GM12873 (cell line): Measurements from ENCODE around the gene RALGAPA2.

ENCODE experiments used
- CTCF ChIP-seq: IDR thresholded peaks from 2 replicates; pipeline ENCODE4 v1.5.1; 2012; ENCODE audit warnings: low read depth, mild to moderate bottlenecking, moderate library complexity, low read length, control low read depth; ENCODE audit not compliant: insufficient read depth; ENCODE audit errors: missing control alignments

Gene RALGAPA2

GRCh38 chr20:20367575-20368417, 344.6 kb downstream of the RALGAPA2 start, which contains the start of gene INSM1:
TSS of gene INSM1 (plus strand) at chr20:20368104. CDS start at chr20:20368268, 164 bp downstream.
- TF ChIP-seq CTCF = no peak

- no peak for TF ChIP-seq CTCF
Observed at GRCh38 chr20:20366876-20367574, 345.4 kb downstream of the RALGAPA2 start.

- no peak for TF ChIP-seq CTCF
Observed at GRCh38 chr20:20366551-20366875, 345.9 kb downstream of the RALGAPA2 start.

GRCh38 chr20:20365480-20366161, 346.8 kb downstream of the RALGAPA2 start:
- no peak for TF ChIP-seq CTCF

- TF ChIP-seq CTCF = no peak
Observed at GRCh38 chr20:20364593-20365479, 347.6 kb downstream of the RALGAPA2 start.

GRCh38 chr20:20363799-20364592, 348.4 kb downstream of the RALGAPA2 start:
- no peak for TF ChIP-seq CTCF
